Stimulated activated CD8-positive, alpha-beta memory T cell treated with anti-CD3 and anti-CD28 coated beads, Interleukin-7, amount 100 ng/mL, for 24 hours (primary cell): ENCODE data around the gene KCNA1.

Experiments
- DNase-seq: peaks from one replicate; pipeline ENCODE4 v3.0.0-alpha.2; 2020; ENCODE audit warnings: low read depth

KCNA1 gene

DNA sequence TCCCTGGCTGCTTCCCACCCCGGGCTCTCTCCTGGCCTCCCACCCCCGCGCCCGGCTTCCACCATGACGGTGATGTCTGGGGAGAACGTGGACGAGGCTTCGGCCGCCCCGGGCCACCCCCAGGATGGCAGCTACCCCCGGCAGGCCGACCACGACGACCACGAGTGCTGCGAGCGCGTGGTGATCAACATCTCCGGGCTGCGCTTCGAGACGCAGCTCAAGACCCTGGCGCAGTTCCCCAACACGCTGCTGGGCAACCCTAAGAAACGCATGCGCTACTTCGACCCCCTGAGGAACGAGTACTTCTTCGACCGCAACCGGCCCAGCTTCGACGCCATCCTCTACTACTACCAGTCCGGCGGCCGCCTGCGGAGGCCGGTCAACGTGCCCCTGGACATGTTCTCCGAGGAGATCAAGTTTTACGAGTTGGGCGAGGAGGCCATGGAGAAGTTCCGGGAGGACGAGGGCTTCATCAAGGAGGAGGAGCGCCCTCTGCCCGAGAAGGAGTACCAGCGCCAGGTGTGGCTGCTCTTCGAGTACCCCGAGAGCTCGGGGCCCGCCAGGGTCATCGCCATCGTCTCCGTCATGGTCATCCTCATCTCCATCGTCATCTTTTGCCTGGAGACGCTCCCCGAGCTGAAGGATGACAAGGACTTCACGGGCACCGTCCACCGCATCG lies 1.8 kb downstream of the KCNA1 start:
- DNase-seq, result no peak

DNA sequence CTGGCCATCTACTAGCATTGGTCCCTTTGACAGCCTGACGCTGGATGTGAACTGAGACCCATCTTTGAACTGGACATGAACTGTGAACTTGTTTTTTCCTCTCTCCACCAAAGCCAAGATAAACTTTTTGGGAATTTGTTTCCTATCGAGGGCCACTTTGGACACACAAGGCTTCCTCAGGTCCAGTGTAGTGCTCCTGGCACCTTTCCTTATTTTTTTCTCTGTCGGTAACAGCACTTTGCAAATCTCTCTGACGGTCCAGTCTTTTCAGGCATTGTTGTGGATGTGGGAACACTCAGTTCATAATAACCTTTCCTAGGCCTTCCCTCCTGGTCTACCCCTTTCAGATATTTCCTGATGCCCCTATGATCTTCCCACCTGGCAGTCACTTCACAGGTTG lies 5.0 kb downstream of the KCNA1 start:
- DNase-seq, result no peak

DNA sequence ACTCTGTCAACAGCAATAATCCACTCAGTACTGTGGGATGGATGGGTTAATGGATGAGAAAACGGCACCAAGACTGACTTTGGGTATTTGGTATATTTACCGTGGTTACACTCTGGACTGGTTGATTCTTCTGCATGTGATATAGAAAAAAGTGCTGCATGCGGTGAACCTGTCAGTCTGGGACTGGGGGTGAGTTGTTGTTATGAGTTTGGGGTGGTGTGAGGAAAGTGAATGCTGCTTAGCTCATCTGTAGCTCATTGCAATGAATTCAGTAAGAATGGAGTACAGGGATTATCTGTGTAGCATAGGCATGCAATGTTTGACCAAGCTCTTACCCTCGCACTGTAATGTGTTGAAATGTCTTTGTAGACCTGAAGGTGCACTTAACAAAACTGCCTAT lies 6.0 kb downstream of the KCNA1 start:
- no peak for DNase-seq

DNA sequence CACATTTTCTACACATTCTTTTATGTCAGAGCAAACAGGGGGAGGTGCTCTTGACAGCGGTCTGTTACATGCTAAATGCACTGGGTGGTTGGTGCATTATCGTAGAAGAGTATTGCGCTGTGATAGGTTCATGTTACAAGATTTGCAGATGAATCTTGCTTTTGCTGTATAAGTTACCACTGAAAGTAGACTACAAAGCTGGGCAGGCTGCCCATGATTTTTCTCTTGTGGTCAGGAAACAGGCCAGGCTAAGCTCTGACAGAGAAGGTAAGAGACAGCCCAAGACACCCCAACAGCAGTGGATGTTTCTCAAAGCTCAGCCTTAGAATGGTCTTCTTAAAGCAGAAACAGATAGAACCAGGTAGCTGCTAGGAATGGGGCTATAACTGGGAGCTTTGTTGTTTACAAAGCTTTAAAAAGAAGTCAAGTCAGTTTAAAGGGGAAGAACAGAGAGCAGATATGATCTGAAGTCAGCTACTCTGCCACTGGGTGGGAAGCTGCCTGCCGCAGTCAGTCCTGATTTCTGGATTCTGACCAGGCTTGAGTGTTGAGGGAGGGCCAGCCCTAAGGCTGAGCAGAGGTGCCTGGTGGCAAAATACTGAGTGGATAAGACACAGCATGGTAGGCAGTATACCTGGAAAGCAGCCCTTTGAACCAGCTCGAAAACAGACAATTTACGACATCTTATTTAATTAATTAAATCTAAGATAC lies 9.4 kb downstream of the KCNA1 start:
- no peak for DNase-seq

DNA sequence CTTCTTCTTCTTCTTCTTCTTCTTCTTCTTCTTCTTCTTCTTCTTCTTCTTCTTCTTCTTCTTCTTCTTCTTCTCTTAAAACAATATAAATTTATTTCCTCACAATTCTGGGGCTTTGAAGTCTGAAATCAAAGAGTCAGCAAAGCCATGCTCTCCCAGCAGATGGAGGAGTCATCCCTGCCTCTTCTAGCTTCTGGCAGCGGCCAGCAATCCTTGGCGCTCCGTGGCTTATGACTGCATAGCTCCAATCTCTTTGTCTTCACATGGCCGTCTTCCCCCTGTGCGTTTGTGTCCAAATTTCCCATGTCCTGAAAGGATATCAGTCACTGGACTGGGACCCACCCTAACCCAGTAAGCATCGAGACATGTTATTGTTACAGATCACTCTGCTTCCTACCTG lies 22.9 kb downstream of the KCNA1 start:
- DNase-seq, result no peak

DNA sequence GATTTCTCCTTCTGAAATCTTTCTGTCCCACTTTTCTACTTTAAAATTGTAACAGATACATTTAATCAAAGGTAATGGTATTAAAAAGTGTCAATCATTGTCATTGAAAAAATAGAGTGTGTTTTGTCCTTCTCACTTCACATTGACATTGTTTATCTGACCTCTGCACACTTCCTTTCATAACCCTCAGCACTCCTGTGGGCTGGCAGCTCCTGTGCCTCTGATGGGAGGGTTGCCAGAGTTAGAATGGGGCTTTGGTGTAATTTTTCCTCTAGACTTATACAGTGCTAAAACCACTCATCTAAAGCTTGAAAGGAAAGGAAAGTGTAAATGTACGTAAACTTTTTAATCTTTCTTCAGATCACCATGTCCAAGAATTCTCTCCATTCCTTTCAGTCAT lies 23.7 kb downstream of the KCNA1 start:
- no peak for DNase-seq

DNA sequence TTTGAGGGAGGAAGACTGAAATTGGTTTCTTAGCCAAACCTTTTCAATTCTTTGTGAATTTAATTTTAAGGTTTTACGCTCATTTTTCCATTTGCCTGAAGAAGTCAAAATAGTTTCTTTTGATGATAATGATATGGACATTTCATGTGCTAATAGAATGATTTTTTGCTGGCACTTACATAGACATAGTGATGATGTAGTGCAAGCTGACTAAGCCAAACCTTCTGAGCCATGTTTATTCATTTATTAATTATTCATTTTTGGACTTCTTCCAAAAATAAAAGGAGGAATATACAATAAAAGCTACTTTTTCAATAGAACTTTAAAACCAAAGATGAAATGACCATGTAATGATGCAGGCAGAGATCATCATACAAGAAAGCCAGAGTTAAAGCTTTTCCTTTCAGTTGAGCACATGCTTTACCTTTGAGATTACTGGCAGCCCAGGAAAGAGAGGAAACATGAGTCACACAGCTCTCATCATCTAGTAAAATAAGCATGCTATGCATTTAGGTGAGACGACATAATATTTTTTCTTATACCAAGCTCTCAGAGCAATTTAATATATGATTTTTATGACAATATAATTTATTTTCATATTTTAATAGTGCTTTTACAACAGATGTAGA lies 24.8 kb downstream of the KCNA1 start:
- no peak for DNase-seq

DNA sequence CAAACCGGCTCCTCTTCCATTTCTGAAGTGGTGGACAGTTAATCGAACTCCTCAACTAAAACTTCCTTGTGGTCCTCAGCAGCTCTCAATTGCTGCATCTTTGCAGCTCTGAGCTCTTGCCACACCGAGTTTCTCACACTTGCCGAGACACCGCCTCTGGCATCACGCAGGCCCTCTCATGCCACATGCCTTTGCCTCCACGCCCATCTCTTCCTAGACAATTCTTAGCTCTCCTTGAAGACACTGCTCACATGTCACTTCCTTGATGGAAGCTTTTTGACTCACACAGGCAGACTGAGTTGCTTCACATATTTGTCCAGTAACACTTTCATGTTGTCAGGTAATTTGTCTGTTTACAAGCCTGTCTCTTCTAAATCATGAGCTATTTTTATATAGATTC lies 29.2 kb downstream of the KCNA1 start:
- DNase-seq, result no peak

DNA sequence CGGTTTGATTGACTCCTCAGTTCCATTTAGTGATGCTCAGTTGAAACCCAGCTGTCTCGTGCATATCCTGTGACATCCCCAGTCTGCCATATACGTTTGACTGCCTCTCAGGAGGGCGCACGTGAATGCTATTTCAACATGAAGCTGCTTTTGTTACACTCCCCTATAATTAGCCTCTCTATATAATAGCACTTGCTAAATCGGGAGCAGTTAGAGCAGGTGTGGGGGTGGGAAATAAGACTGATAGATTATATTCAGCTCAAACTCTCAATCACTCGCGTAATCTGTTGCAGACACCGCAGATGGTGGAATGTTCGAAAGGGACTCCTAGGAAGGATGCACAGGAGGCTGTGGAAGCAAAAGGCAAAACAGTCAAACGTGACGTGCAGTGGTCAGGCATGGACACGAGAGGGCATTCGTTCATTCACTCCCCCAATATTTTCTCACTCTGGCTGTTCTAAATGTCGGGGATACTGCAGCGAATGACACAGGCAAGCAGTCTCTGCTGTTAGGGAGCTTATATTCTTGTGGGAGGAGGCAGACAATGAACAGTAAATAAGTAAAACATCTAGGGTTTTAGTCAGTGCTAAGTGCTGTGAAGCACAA lies 29.8 kb downstream of the KCNA1 start:
- no peak for DNase-seq

DNA sequence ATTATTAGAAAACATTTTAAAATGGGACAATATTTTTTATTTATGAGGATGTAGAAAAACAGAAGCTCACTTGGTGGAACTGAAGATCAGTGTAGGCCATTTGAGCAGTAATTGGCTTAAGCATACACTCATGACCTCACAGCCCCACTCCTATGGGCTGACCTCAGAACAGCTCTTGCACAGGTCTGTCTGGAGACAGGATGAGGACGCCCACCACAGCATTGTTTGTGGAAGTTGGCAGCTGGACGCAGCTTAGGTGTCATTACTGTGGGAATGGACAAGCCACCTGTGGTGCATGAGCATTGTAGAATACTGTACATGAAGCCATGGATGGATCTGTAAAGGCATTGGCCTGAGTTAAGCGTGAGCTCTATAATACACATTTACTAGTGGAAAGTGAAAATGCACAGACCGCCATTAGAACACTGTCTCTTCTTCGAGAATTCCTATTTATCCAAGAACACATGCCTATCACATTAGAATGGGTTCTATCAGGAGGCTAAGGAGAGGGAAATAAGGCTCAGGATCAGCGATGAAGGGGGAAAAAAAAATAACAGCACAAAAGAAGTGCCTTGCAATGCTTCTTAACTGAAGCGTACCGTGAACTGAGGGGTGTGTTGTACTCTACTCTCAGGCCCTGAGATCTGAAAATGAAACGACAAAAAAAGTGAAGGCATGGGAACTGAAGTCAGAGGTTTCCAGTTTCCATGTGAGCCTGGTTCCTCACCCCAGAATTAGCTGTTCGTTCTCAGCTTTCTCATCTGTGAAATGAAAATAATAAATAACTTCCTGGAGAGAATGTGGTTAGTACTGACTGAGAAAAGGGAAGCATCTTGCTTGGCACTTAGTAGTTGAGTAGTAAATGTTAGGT lies 33.6 kb downstream of the KCNA1 start:
- DNase-seq, result no peak

DNA sequence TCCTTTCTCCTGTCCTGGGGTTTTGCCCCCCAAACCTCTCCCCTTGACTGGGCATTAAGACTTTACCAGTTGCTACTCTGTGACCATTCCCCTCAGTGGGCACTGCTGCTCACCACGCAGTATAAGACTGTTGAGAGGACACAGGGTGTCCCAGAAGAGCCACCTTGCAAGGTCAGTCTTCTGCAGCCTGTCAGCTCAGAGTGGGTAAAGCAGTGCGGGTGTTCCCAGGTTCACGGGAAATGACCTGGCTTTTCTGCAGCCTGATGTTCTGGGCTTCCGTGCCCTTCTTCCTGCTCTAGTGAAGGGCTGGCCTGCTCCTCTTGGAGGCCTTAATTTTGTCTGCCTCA lies 34.2 kb downstream of the KCNA1 start:
- no peak for DNase-seq

DNA sequence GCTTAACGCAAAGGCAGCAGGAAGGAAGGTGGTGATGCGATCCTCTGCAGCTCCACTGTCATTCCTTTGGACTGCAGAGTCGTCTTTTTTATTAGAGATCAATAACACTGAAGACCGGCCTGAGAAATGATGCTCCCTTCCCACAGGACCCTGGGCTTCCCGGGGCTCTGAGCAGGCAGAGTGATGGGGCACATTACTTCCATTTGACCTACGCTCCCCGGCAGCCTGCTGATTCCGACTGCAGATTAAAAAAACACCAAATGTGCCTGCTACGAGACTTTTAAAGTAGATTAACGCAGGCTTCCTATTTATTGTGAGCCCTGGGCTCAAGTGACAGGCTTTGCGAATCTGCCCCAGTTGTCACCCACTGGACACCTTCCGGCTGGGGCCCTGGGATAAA lies 37.5 kb downstream of the KCNA1 start:
- no peak for DNase-seq

DNA sequence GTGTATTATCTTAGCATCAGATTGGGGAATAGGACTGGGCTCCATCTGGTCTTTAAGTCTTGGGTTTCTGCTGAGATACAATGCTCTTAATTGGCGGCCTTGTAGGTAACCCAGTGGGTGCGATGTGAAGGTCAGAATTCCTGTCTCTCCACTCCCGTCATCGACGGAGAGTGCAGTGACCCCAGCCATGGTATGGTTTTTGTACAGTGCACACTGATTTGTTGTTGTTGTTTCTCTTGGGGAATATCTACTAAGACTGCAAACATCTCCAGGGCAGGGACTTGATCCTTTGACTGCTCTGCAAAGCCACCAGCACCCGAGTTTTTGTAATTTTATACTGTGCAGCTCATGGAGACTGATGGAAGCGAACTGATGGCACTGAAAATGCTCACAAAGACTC lies 41.4 kb downstream of the KCNA1 start:
- no peak for DNase-seq

DNA sequence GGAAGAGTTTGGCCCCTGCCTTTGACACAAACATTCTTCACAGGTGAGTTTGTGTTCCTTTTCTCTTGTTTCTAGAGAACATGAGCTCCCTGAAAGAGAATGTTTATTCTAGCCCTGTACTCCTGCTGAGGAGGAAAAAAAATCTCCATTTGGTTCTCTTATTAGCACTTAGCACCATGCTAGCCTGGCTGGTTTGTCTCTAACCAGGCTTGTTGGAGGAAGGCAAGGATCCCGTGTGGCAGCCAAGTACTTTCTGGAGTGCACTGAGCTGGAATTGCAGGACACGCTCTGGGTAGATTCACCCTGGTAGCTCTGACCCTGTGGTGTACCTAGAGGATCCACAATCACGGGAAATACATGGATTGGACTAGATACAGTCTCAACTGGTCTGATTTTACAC lies 41.9 kb downstream of the KCNA1 start:
- no peak for DNase-seq

DNA sequence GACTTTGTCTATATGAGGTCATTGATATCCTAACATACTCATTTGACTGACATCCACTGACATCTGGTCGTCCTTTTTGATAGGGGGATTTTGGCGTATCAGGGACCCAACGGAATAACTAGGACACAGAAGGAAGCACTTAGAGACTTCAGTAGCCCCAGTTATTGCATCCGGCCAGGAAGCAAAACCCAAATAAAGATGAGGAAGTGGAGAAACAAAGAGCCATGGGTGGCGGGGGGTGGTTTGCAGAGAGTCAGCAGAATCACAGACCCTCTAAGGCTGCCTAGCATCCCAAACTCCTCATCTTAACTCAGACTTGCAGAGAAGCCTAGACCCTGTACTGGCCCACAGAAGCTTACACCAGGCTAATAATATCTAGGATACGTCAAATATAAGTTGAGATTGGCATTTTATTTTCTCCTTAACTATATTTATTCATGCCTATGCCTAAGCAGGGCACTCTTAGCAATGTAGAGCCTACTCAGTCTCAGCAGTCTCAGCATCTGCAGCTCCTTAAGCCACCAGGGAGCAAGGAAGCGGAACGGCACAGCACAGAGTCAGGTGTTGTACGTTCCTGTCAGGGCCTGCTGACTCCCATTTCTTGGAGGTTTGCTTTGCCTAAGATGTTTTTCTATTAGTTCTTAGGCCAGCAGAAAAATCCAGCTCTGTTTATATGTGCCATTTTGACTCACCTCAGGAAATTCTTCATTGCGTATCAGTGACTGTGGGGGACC lies 45.1 kb downstream of the KCNA1 start:
- no peak for DNase-seq

DNA sequence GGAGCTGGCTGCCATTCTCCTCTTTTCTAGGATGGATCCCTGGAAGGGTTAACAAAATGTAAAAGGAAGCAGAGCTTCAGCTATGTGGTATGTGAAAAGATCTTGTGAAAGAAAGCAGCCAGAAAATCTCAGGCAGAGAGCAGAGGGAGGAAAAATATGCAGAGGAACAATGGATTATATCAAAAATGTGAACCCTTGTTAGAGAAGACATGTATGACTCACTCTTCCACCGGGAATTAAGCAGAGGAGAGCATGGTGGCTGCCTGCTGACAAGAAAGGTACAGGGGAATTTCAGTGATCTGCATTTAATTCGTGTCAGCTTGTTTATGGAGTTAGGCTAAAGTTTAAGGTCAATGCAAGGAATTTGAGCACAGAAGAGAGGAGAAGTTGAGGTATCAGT lies 46.3 kb downstream of the KCNA1 start:
- DNase-seq, result no peak

DNA sequence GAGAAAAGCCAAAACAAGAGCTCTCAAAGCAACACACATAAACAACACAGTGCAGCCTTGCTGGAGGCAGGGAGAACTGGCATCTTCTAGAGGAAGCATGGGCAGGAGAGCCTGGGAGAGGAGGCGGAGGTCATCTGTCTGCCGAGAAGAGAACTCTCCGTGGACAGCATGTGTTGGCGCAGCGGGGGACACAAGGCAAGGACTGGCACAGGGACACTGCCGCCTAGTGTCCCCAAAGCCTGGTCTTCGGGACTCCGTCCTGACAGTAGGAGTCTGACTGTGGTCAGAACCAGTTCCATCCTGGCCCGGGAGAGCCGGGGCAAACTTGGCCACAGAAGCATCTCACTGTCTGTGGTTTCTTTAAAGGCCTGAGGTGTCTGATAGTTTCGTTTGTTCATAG lies 47.3 kb downstream of the KCNA1 start:
- no peak for DNase-seq

DNA sequence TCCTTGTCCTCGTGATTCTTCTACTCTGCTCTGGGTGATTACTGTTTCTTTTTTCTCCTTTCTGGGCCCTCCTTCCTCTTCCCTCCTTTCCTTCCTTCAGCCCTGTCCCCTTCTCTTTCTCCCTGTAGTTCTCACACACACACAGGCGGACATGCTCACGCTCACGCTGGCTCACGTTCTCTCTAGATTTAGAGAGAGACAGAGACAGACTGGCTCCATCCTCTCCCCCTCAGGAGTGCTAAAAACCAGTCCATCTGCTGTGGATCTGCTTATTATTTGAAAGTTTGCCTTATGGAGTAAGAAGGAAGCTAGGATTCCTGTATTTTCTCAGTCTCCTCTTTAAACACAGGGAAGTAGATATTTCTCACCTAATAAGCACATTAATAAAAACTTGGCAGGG lies 48.1 kb downstream of the KCNA1 start:
- DNase-seq, result no peak

DNA sequence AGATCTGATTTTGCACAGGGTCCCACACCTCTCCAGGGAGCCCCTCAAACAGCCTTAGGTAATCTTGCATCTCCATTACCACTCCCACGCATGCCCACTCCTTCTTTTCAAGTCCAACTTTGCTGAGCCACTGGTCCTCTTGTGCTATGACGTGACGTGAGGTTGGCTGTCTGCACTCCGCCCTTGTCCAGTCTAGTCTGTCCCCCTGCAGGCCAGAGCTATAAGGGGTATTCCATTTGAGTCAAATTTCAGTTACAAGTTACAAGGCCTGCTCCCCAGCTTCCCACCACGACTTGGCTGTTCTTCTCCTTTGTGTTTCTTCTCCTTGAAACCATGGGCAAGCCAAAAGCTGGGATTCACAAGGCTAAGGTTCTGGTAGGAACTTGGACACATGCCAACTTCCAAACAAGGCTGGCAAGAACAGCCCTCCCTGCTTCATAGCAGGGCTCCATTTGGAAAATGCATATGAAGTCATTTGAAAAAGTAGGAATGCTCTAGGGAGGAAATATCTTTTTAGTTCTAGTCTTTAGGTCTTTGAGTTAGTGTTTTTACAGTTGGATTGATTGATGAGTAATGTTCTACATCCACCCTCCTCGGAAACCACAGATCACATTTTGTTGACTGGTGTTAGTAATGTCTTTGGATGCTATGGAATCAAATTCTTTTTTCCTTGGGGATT lies 49.1 kb downstream of the KCNA1 start:
- no peak for DNase-seq

DNA sequence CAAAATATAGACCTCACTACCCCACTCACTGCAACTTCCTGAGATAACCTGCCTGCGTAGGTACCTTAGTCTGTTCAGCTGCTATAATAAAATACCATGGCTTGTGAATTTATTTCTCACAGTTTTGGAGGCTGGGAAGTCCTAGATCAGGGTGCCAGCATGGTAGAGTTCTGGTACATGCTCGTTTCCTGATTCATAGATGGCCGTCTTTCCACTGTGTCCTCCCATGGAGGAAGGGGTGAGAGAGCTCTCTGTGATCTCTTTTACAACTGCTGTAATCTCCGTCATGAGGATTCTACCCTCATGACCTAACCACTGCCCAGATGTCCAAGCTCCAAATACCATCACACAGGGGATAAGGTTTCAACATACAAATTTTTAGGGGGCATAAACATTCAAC lies 49.7 kb downstream of the KCNA1 start:
- no peak for DNase-seq

DNA sequence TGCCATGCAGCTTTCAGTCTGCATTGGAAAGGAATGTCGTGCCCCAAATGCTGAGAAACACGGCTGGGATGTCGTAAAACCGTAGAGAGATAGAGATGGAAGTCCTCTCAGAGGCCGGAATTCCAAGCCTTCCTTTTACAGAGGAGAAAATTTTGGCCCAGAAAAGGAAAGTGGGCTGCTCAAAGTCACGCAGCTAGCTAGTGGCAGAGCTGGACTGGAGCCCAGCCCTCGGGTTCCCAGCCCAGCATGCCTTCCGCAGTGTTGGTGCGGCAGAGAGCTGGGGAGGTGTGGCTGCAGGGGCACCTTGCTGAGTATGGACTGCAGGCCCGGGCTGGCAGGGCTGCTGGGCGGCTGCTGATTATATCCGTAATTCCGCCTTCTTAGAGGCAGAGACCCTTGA lies 50.3 kb downstream of the KCNA1 start:
- DNase-seq, result no peak
